GM21825 (cell line): ENCODE measurements around the gene RCN1.
"Not testable (repeated sequence)": the region's sequence is repeated elsewhere in the genome, so short reads cannot be mapped to it uniquely, and the experiment has no call there.

Experiments used
- ATAC-seq: cut with Tn5 transposase; IDR thresholded peaks from one replicate; pipeline ENCODE4 v1.9.1; 2021; ENCODE audit warnings: mild to moderate bottlenecking, moderate library complexity; ENCODE audit not compliant: unreplicated experiment

Gene RCN1

GRCh38 chr11:32090545-32091370, at the start of gene RCN1:
TSS of gene RCN1 (plus strand) at chr11:32091074. CDS start at chr11:32091197, 123 bp downstream.
- ATAC-seq = peak; percentile 51

GRCh38 chr11:32043737-32044136, 47.1 kb upstream of the RCN1 start:
- no peak for ATAC-seq

GRCh38 chr11:32044158-32044863, 46.6 kb upstream of the RCN1 start:
- no peak for ATAC-seq

- ATAC-seq = no peak
Observed at GRCh38 chr11:32045456-32045855, 45.4 kb upstream of the RCN1 start.

GRCh38 chr11:32050264-32050663, 40.6 kb upstream of the RCN1 start:
- ATAC-seq = no peak

- ATAC-seq = no peak
Observed at GRCh38 chr11:32052215-32052614, 38.7 kb upstream of the RCN1 start.

- no peak for ATAC-seq
Observed at GRCh38 chr11:32053151-32053888, 37.6 kb upstream of the RCN1 start.

- no peak for ATAC-seq
Observed at GRCh38 chr11:32055861-32056260, 35.0 kb upstream of the RCN1 start.

- ATAC-seq = no peak
Observed at GRCh38 chr11:32056438-32056837, 34.4 kb upstream of the RCN1 start.

- ATAC-seq = no peak
Observed at GRCh38 chr11:32059686-32060462, 31.0 kb upstream of the RCN1 start.

- no peak for ATAC-seq
Observed at GRCh38 chr11:32062540-32062939, 28.3 kb upstream of the RCN1 start.

- ATAC-seq = not testable (repeated sequence)
Observed at GRCh38 chr11:32063031-32063430, 27.8 kb upstream of the RCN1 start.

GRCh38 chr11:32065865-32066629, 24.8 kb upstream of the RCN1 start:
- no peak for ATAC-seq

GRCh38 chr11:32068134-32068870, 22.6 kb upstream of the RCN1 start:
- ATAC-seq = no peak

GRCh38 chr11:32069361-32070058, 21.4 kb upstream of the RCN1 start:
- ATAC-seq = no peak

- no peak for ATAC-seq
Observed at GRCh38 chr11:32070692-32071091, 20.2 kb upstream of the RCN1 start.

- ATAC-seq = no peak
Observed at GRCh38 chr11:32071811-32072210, 19.1 kb upstream of the RCN1 start.

GRCh38 chr11:32072872-32073643, 17.8 kb upstream of the RCN1 start:
- no peak for ATAC-seq
